Measurements from ENCODE around the gene CD3G.

CD3G gene

GRCh38 chr11:118353084-118353710, 9.1 kb downstream of the CD3G start:
- H3K4me3 ChIP-seq (ENCODE audit: low read depth, low read length) = no peak overlapping the region

GRCh38 chr11:118358071-118358470, 13.9 kb downstream of the CD3G start:
- H3K9me3 ChIP-seq (ENCODE audit: control insufficient read depth, low read length) = no peaks in the 10 kb centered on the region
- H3K27ac ChIP-seq = no peak overlapping the region
- no peaks in the 10 kb centered on the region for H3K27me3 ChIP-seq (ENCODE audit: control insufficient read depth, insufficient read depth, low read length)
- H3K4me3 ChIP-seq (ENCODE audit: low read depth, low read length) = no peak overlapping the region
- TF ChIP-seq CTCF (IDR thresholded peaks at IDR 0.05) = no peak
- H2AFZ ChIP-seq = no peak overlapping the region
- H3K4me1 ChIP-seq = no peaks in the 10 kb centered on the region
- H3K9ac ChIP-seq = no peak overlapping the region
- no peaks in the 10 kb centered on the region for H3K36me3 ChIP-seq (ENCODE audit: control insufficient read depth, insufficient read depth, low read length)
- no peak overlapping the region for H3K4me2 ChIP-seq (ENCODE audit: low read length)
- H3K79me2 ChIP-seq = peaks cover 8% of the 10 kb centered on the region

More at GRCh38 chr11:118353084-118353710, 9.1 kb downstream of the CD3G start:
- H3K4me2 ChIP-seq (ENCODE audit: low read length) = no peak overlapping the region
- no peaks in the 10 kb centered on the region for H3K36me3 ChIP-seq (ENCODE audit: control insufficient read depth, insufficient read depth, low read length)
- no peak overlapping the region for H3K27ac ChIP-seq
- no peaks in the 10 kb centered on the region for H3K9me3 ChIP-seq (ENCODE audit: control insufficient read depth, low read length)
- H3K27me3 ChIP-seq (ENCODE audit: control insufficient read depth, insufficient read depth, low read length) = no peaks in the 10 kb centered on the region
- no peak overlapping the region for H2AFZ ChIP-seq
- no peaks in the 10 kb centered on the region for H3K79me2 ChIP-seq
- H3K4me1 ChIP-seq = no peaks in the 10 kb centered on the region
- H3K9ac ChIP-seq = no peak overlapping the region
- TF ChIP-seq CTCF (IDR thresholded peaks at IDR 0.05) = peak; percentile 38

GRCh38 chr11:118359295-118359958, 15.3 kb downstream of the CD3G start, which contains the start of gene UBE4A:
Gene UBE4A, plus strand, starts transcription at chr11:118359600. Its CDS starts 5,481 bp downstream, at chr11:118365081.
- no peak for TF ChIP-seq CTCF (IDR thresholded peaks at IDR 0.05)
- H3K4me2 ChIP-seq (ENCODE audit: low read length) = peak within 1 kb of the TSS; percentile 81
- no peaks in the 10 kb centered on the region for H3K36me3 ChIP-seq (ENCODE audit: control insufficient read depth, insufficient read depth, low read length)
- H3K9ac ChIP-seq = peak within 1 kb of the TSS; percentile 19
- no peaks in the 10 kb centered on the region for H3K4me1 ChIP-seq
- H3K4me3 ChIP-seq (ENCODE audit: low read depth, low read length) = peak within 1 kb of the TSS; percentile 94
- peaks cover 12% of the 10 kb centered on the region for H3K79me2 ChIP-seq
- peak within 1 kb of the TSS; percentile 53 for H3K27ac ChIP-seq
- H3K27me3 ChIP-seq (ENCODE audit: control insufficient read depth, insufficient read depth, low read length) = no peaks in the 10 kb centered on the region
- H3K9me3 ChIP-seq (ENCODE audit: control insufficient read depth, low read length) = no peaks in the 10 kb centered on the region
- peak within 1 kb of the TSS; percentile 90 for H2AFZ ChIP-seq

- Histone ChIP-seq H3K9me3 (ENCODE audit: control insufficient read depth, low read length) (no peaks in the 10 kb centered on the region), H3K27ac (no peak overlapping the region), H3K79me2 (peaks cover 8% of the 10 kb centered on the region), H3K4me2 (ENCODE audit: low read length) (no peak overlapping the region), H3K4me1 (no peaks in the 10 kb centered on the region), H3K36me3 (ENCODE audit: control insufficient read depth, insufficient read depth, low read length) (no peaks in the 10 kb centered on the region), H3K9ac (no peak overlapping the region), H3K27me3 (ENCODE audit: control insufficient read depth, insufficient read depth, low read length) (no peaks in the 10 kb centered on the region), H2AFZ (no peak overlapping the region), H3K4me3 (ENCODE audit: low read depth, low read length) (no peak overlapping the region)
- TF ChIP-seq CTCF (IDR thresholded peaks at IDR 0.05) = no peak
These were observed 20.9 kb downstream of the CD3G start for GRCh38 chr11:118364956-118365615.

Data from parathyroid adenoma (tissue), 2 donors.